AG08395 (cell line): Measurements from ENCODE around the gene KIF1B.

Experiments used
- DNase-seq: peaks from one replicate; pipeline ENCODE4 v3.0.0; 2012; ENCODE audit warnings: mixed read lengths, low spot score

Gene KIF1B

DNA sequence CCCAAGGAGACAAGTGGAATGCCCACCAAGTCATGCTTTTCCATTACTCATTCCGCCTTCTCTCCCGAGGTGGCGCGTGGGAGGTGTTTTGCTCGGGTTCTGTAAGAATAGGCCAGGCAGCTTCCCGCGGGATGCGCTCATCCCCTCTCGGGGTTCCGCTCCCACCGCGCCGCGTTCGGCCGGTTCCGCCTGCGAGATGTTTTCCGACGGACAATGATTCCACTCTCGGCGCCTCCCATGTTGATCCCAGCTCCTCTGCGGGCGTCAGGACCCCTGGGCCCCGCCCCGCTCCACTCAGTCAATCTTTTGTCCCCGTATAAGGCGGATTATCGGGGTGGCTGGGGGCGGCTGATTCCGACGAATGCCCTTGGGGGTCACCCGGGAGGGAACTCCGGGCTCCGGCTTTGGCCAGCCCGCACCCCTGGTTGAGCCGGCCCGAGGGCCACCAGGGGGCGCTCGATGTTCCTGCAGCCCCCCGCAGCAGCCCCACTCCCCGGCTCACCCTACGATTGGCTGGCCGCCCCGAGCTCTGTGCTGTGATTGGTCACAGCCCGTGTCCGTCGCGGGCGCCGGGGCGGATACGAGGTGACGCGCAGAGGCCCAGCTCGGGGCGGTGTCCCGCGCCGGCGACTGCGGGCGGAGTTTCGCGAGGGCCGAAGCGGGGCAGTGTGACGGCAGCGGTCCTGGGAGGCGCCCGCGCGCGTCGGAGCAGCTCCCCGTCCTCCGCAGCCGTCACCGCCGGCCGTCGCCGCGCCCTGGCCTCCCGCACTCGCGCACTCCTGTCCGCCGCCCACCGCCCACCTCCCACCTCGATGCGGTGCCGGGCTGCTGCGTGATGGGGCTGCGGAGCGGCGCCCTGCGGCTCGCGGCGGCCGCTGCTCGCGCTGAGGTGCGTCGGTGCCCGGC lies at the start of gene KIF1B:
TSS of gene KIF1B (plus strand) at position 666 of the 906 bp plus-strand sequence. CDS start 21,759 bp downstream, outside the sequence.
- peak; percentile 100 for DNase-seq

- no peak for DNase-seq
Observed at GRCh38 chr1:10160907-10161490, 49.4 kb upstream of the KIF1B start.

- peak; percentile 28 for DNase-seq
Observed at GRCh38 chr1:10161541-10162290, 48.7 kb upstream of the KIF1B start.

DNA sequence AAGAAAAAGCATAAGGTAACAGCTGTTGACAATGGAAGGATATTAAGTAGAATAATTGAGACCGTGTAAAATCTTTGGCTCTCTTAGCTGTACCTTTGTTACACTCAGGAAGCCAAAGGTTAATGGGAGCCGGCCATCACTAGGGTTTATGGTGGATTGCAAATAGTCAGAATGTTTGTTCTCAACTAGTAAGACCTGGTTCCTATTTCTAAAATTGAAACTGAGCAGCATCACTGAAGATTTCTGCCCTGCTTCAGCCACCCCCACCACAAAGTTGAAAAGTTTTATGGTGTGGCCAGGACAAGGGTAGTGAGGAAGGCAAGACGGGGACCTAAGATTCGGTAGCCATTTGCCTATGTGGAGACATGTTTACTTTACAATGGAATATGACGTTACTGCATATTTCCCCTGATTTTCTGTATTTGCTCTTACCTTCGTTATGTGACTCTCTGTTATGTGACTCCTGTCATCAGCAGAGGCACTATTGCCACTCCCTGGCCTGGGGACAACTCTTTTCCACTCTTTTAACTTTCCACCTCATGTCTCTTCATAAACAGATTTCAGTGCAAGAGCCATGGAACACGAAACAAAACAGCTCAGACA lies 41.4 kb upstream of the KIF1B start:
- DNase-seq: no peak

- DNase-seq: no peak
Observed at GRCh38 chr1:10170239-10170574, 40.2 kb upstream of the KIF1B start.

DNA sequence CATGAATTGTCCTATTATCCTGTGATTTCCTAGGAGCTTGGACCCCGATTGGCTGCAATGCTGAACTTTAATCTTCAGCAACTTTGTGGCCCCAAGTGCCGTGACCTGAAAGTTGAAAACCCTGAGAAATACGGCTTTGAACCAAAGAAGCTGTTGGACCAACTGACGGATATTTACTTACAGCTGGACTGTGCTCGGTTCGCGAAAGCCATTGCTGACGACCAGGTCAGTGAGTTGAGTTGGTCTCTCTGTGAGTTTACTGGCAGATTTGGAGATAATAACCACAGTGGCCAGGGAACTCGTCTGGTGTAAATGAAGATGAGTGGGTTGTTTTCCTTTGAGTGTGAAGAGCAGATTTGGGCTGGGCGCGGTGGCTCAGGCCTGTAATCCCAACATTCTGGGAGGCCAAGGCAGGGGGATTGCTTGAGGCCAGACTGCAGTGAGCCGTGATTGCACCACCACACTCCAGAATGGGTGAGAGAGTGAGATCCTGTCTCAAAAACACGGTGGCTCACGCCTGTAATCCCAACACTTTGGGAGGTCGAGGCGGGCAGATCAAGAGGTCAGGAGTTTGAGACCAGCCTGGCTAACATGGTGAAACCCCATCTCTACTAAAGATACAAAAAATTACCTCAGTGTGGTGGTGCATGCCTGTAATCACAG lies 39.1 kb upstream of the KIF1B start:
- no peak for DNase-seq

DNA sequence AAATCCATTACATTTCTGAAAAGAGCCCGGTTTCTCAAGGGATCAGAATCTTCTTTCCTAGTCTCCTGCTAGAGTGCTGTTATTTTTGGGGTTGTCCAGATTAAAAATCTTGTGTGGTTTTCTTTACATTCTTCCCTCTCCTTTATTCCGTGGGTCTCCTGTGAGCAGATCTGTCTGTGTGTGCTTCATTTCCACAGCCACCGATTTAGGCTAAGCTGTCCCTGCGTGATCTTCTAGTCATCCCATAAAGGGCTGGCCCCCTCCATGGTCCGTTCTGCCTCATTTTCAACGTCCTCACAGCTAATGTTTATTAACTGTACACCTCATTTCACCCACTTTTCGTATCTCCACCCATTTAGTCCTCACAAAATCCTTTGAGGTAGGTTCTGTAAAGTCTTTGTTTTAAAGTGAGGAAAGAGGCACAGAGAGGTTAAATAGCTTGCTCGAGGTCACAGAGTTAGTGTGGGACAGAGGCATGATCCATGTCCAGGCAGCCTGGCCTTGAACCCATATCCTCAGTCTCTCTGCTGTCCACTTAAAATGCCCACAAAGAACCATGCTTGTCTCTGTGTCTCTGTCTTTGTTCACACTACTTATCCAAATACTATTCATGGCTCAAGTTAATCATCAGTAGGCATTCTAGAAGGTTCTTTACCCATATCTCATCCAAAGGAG lies 38.2 kb upstream of the KIF1B start:
- DNase-seq: no peak

DNA sequence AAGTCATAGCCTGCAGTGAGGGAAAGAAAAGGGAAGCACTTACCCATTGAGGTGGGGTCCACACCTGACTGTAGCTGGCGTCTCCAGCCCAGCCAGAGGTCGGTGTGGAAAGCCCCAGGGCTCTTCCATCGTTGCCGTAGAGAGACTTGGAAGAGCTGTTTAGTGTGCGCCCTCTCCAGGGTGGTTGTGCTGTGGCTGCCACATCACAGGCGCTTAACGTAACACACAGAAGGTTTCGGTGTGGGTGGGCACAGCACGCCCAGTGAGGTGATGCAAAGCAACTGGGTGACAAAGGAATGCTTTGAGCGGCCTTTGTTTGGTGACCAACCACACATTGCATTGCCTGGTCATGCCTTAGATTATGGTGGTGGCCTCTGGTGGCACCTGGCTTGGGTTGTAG lies 36.8 kb upstream of the KIF1B start:
- DNase-seq: no peak

DNA sequence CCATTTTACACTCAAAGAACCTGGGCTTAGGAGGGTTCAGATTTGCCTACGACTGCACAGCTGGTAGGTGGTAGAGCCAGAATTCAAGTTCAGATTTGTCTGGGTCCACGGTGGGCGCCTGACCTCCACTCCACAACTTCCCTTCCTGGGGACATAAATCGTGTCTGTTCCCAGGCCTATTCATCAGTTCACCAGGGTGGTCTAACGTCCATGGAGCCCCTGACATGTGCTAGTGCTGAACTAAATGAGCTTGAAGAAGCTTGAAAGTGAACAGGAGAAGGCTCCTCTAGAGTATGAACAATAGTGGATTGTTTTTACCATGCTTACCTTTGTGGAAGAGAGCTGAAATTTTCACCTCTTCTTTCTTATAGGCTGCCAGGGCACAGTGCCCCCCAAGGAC lies 32.5 kb upstream of the KIF1B start:
- DNase-seq: no peak

DNA sequence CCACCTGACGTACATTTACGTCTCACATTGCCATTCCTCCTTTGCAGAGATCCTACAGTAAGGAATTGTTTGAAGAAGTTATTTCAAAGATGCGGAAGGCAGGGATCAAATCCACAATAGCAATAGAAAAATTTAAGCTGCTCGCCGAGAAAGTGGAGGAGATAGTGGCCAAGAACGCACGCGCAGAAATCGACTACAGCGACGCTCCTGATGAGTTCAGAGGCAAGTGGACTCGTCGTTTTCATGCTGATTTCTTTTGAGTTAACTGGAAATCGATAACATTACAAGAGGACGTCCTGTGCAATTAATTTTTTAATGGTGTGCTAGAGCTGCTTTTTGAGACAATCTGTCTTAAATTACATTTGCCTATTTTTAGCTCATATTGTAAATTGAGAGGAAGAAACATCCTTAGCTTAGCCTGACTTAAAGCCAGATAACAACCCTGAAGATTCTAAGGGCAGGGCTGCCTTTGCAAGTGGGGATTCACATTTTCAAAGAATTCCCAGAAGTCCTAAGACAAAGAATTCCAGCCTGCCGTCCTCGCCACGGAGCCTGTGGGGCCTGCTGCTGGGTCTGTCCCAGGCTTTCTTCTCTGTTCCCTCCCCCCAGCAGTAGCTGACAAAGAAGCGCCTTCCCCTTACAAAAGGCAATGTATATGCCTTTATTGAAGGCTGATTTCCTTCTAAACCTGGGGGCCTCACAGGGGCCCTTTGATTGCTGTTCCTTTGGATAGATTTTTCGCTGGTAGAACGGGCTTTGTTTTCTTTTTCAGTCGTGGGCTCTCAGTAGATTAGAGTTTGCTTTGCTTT lies 31.6 kb upstream of the KIF1B start:
- DNase-seq: no peak

- DNase-seq: no peak
Observed at GRCh38 chr1:10179406-10180091, 30.8 kb upstream of the KIF1B start.

- DNase-seq: peak; percentile 58
Observed at GRCh38 chr1:10181154-10181553, 29.2 kb upstream of the KIF1B start.

DNA sequence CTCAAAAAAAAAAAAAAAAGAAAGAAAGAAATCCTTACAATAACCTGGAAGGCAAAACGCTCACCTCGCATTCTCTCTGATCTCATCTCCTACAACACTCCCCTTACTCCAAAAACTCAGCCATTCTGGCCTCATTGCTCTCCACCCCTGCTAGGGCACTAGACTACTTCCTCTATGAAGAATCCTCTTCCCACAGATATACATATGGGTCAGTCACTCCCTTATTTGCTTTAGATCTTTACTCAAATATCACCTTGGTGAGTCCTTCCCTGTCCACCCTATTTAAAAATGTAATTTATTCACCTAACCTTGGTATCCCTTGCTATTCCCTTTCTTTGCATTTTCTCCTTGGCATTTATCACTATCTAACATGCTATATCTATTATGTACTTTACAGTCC lies 24.6 kb upstream of the KIF1B start:
- no peak for DNase-seq

DNA sequence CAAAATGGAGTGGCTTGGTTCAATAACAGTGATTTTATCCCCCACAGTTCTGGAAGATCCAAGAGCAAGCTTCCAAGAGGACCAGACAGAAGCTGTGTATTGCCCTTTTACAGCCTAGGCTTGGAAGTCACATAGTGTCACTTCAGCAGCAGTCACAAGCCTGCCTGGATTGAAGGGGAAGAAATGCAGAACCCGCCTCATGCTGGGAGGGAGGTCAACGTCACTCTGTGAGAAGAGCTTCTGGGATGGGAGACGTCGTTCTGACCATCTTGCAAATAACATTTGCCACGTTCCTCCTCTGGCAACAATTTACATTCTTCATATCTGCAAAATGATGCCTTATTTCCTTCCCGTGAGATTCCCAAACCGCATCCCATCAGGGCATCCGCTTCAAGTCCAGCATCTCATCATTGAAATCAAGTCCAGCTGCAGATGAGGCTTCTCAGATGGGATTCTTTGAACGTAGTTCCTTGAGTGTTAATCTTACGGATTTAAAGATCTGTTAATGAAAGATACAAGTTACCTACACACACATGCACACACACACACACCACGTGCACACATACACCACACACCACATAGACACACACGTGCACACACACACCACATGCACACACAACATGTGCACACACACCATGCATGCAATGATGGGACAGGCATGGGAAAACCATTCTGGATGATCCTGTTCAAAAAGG lies 23.9 kb upstream of the KIF1B start:
- DNase-seq: peak; percentile 70

DNA sequence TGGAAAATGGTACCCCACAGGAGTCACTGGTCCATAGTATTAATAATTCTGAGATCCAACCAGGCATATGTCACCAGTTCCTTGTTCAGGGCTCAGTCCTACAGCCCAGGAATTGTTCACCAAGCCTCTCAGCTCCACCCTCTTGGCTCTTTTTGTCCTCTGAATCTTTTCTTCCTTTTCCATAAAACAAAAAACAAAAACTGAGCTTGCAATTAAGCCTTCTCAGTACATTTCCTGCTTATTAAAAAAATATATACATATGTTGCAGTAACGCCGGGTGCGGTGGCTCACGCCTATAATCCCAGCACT lies 23.4 kb upstream of the KIF1B start:
- no peak for DNase-seq

DNA sequence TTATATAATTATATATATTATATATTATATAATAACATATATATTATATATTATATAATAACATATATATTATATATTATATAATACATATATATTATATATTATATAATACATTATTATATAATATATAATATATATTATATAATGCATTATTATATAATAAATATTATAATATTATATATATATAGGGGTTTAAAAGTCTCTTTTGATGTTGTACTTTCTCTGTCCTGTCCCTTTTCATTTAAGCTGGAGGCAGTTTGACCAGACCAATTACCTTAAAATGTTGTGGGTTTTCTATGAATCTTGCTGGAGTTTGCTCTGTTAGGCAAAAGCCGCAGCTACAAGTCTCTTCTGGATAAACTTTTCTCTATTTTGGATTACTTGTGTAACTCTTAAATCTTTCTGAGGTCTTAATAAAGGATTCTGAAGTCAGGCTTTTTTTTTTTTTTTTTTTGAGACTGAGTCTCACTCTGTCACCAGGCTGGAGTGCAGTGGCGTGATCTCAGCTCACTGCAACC lies 22.2 kb upstream of the KIF1B start:
- DNase-seq: no peak

DNA sequence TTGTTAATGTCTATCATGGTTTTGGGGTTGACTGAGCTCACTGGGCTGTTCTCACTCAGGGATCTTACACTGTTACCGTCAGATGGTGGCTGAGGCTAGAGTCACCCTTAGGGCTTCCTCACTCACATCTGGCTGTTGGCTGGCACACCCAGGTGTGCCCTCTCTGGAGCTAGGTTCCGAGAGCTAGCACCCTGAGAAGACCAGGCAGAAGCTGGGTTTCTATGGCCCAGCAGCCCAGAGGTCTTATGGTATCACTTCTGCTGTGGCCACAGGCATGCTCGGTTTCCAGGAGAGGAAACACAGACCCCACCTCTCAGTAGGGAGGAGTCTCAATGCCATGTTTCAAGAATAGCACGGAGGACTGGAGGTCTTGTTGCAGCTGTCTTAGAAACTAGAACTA lies 20.7 kb upstream of the KIF1B start:
- DNase-seq: no peak

- no peak for DNase-seq
Observed at GRCh38 chr1:10192263-10192662, 18.1 kb upstream of the KIF1B start.

GRCh38 chr1:10193288-10193687 lies 17.1 kb upstream of the KIF1B start:
- no peak for DNase-seq
